Left ventricle myocardium inferior (tissue), 1 donor: ENCODE measurements around the gene ZNF277. TPM values are rescaled to one million over a fixed set of nuclear protein-coding genes. Genes with fewer than 3 reads are reported as not detected.

ENCODE experiments used
- DNase-seq: peaks from one replicate; pipeline ENCODE4 v3.0.0-alpha.2; 2020
- H3K27ac ChIP-seq: fragments of 200-600 bp; replicated peaks from 2 replicates; pipeline ENCODE4 v1.8.0; 2021
- H3K27me3 ChIP-seq: fragments of 200-600 bp; 2 replicates; pipeline ENCODE4 v1.8.0; 2021; ENCODE audit warnings: low read depth
- H3K36me3 ChIP-seq: fragments of 200-600 bp; 2 replicates; pipeline ENCODE4 v1.8.0; 2021
- H3K4me1 ChIP-seq: fragments of 200-600 bp; 2 replicates; pipeline ENCODE4 v1.8.0; 2021
- H3K4me3 ChIP-seq: fragments of 200-600 bp; 2 replicates; pipeline ENCODE4 v1.8.0; 2021; ENCODE audit warnings: mild to moderate bottlenecking, moderate library complexity
- H3K9me3 ChIP-seq: fragments of 200-600 bp; replicated peaks from 2 replicates; pipeline ENCODE4 v1.8.0; 2021
- CTCF ChIP-seq: fragments of 200-600 bp; IDR thresholded peaks from 2 replicates; pipeline ENCODE4 v1.8.0; 2021; ENCODE audit warnings: antibody characterized with exemption, mild to moderate bottlenecking, borderline replicate concordance
- intact Hi-C: fragments of 100-400 bp; cut with micrococcal nuclease; formaldehyde crosslinking; loops from one replicate; pipeline ENCODE4 v1.11.0; 2022
- total RNA-seq: library from RNA; stranded (reverse); fragmentation: NEBNext Ultra II Directional; extraction: Animal tissue kit (Norgen Biotek cat#: 25700); gene quantifications from one replicate; pipeline ENCODE4 v1.2.1, GENCODE V29; 2021
- donor health status: DM: no; HTN: yes; CAD: no; lungs with severe emphysema.

Gene ZNF277
- total RNA-seq, 1 donor from 2014 or later = 14.6 TPM

GRCh38 chr7:112192236-112193154 lies 14.0 kb upstream of the ZNF277 start:
- DNase-seq = no peak
- intact Hi-C loops = no loop called here
- Histone ChIP-seq H3K4me1 (peaks cover 46% of the 10 kb centered on the region), H3K36me3 (no peaks in the 10 kb centered on the region), H3K9me3 (peaks cover 7% of the 10 kb centered on the region), H3K4me3 (no peak overlapping the region), H3K27me3 (no peaks in the 10 kb centered on the region), H3K27ac (peak overlapping the region; percentile 69)
- TF ChIP-seq CTCF = no peak

GRCh38 chr7:112193915-112194502 lies 12.5 kb upstream of the ZNF277 start:
- peaks cover 42% of the 10 kb centered on the region for H3K4me1 ChIP-seq
- no peak overlapping the region for H3K4me3 ChIP-seq
- no peaks in the 10 kb centered on the region for H3K36me3 ChIP-seq
- no peak for DNase-seq
- intact Hi-C loops = no loop called here
- H3K9me3 ChIP-seq = peaks cover 7% of the 10 kb centered on the region
- no peak for TF ChIP-seq CTCF
- H3K27me3 ChIP-seq = no peaks in the 10 kb centered on the region
- H3K27ac ChIP-seq = peak overlapping the region; percentile 69

GRCh38 chr7:112195717-112196116 lies 10.8 kb upstream of the ZNF277 start:
- intact Hi-C loops = no loop called here
- no peaks in the 10 kb centered on the region for H3K27me3 ChIP-seq
- no peak for TF ChIP-seq CTCF
- H3K4me1 ChIP-seq = peaks cover 47% of the 10 kb centered on the region
- no peak overlapping the region for H3K4me3 ChIP-seq
- H3K9me3 ChIP-seq = peaks cover 7% of the 10 kb centered on the region
- H3K36me3 ChIP-seq = no peaks in the 10 kb centered on the region
- DNase-seq = no peak
- no peak overlapping the region for H3K27ac ChIP-seq

- H3K27me3 ChIP-seq = no peaks in the 10 kb centered on the region
- DNase-seq = no peak
- no peak overlapping the region for H3K27ac ChIP-seq
- no peak overlapping the region for H3K4me3 ChIP-seq
- intact Hi-C loops = no loop called here
- H3K36me3 ChIP-seq = no peaks in the 10 kb centered on the region
- peaks cover 44% of the 10 kb centered on the region for H3K4me1 ChIP-seq
- TF ChIP-seq CTCF = no peak
- H3K9me3 ChIP-seq = peaks cover 7% of the 10 kb centered on the region
Measured at GRCh38 chr7:112197322-112197721, 9.2 kb upstream of the ZNF277 start.

- intact Hi-C loops = no loop called here
- no peak overlapping the region for H3K27ac ChIP-seq
- no peaks in the 10 kb centered on the region for H3K27me3 ChIP-seq
- H3K4me3 ChIP-seq = no peak overlapping the region
- H3K4me1 ChIP-seq = peaks cover 55% of the 10 kb centered on the region
- H3K9me3 ChIP-seq = no peaks in the 10 kb centered on the region
- H3K36me3 ChIP-seq = no peaks in the 10 kb centered on the region
- no peak for TF ChIP-seq CTCF
- DNase-seq = no peak
Measured at GRCh38 chr7:112199035-112199655, 7.3 kb upstream of the ZNF277 start.
